GM19467 (cell line): ENCODE measurements around the gene IL1RAP.

Source experiments
- ATAC-seq: cut with Tn5 transposase; IDR thresholded peaks from one replicate; pipeline ENCODE4 v1.9.1; 2021; ENCODE audit warnings: mild to moderate bottlenecking, moderate library complexity; ENCODE audit not compliant: unreplicated experiment

Gene IL1RAP

DNA sequence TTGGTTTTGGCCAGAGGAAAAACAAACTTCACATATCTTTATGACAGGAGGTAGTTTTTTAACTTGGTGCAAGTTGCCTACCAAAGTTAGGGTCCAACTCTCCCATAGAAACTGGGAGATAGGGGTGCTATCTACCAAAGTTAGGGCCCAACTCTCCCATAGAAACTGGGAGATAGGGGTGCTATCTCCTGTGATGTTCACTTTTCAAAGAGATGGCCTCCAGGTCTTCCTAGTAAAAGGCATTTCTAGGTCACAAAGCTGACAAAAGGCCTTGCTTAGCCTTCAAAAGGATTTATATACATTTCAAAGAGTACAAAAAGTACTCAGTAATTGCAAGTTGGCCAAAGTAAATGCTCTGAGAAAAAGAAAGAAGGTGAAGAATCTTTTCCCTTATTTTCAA, 27.1 kb downstream of the IL1RAP start:
- no peak for ATAC-seq

DNA sequence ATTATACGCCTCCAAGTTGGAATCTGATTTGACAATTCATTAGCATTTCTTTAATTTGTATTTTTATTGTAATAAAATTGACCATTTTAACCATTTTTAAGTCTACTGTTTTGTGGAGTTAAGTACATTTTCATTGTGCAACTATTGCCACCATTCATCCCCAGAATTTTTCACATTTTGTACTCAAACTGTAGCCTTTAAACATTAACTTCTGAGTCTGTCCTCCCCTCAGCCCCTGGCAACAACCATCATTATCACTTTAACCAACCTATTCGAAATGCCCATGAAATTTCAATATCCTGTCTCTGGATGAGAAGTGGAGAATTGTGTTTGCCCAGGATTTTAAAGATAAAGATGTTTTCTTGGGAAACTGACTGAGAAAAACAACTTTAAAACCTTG, 27.7 kb downstream of the IL1RAP start:
- no peak for ATAC-seq

DNA sequence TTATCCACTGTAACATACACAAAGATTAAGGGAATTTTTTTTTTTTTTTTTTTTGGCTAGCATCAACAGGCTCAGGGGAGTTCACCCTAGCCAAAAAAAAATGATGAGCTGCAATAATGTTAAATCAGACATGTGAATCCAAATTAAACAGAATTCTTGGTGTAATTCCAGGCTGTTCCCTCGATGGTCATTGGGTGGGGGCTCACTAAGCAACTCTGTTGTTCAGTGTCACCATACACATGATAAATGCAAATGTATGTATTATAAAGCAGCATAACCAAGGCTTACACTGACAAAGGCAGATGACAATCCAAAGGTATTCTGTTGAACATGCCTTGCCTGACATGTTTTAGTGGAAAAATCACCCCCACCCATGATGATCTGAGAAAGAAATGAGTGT, 29.0 kb downstream of the IL1RAP start:
- no peak for ATAC-seq

DNA sequence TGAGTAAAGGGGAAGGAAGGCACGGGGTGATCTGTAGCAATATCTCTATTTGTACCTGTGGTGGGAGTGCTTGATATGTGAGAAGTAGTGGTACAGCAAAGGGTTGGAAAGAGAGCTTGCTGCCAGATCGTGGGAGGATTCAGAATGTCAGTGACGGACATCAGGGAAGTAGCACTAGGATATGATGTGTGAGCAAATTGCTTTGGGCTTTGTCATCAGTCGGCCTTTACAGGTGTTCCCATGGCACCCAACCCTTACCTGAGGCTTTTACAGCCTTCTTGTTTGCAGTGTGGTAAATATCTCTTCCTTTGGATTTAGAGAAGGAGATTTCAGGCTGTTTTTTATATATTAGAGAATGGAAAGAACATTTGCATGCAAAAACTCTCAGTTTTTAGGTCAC, 29.8 kb downstream of the IL1RAP start:
- ATAC-seq: no peak

DNA sequence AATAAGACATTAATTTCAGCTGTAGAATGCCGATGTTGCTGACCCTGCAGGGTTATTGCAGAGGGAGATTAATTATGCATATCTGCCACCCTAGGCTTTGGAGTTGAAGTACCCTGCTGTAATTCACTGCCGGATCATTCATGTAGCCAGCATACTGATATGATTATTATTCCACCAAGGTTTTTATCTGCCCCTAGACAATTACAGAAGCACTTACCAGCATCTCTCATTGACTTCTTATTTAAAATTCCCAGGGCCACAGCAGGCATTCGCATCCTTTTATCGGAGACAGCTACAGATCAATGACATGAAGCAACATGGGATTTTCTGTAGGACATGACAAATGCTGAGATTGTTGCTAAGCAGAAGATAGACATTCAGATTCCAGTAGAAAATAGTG, 31.3 kb downstream of the IL1RAP start:
- ATAC-seq: no peak

DNA sequence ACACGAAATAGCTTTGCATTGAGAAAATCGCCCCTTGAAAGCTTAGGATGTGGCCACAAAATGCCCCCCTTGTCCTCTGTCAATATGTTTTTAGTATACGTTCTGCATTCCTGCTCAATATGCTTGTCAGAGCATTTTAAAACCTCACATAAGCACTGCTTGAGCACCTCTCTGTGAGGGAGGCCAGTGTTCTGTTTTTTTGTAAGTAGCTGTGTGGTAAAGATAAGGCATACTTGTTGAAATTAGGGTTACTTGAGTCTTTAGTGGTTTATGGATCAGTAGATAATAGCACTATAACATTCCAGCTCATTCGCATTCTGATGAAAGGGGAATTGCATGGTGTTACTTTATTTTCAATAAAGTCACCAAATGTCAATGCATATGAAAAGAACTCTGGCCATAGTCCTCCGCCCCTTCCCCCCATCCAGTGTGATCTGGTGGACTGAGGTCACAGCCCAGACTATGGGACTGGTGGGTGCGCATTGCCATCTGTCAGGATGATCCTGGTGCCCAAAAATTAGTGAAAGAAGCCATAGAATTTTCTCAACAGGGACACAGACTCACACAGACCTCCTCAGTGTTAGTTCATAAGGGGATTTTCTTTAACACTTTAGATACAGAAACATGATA, 33.1 kb downstream of the IL1RAP start:
- ATAC-seq: no peak

DNA sequence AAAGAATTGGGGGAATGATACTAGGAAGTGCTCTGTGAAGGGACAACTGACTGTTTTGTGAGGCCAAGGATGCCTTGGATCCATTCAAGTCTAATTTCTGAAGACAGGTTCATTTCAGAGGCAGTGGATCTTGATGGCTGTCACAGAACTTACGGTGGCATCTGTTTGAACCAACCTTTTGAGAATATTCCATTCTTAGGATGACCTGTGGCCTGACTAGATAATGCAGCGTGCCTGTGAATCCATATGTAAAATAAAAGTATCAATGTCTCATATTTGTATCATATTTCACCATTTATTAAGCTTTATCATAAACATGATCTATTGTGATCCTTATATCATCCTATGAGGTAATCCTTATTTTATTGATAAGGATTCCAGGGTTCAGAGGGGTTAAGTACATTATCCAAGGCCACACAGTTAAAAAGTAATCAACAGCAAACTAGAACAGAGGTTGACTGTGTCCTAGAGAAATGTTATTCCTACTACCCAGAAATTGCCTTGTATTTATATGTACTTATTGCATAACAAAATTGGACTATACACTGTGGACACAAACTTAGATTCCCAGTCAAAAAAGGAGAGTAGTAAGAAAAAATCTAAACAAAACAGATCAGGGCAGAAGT, 34.3 kb downstream of the IL1RAP start:
- ATAC-seq: no peak

DNA sequence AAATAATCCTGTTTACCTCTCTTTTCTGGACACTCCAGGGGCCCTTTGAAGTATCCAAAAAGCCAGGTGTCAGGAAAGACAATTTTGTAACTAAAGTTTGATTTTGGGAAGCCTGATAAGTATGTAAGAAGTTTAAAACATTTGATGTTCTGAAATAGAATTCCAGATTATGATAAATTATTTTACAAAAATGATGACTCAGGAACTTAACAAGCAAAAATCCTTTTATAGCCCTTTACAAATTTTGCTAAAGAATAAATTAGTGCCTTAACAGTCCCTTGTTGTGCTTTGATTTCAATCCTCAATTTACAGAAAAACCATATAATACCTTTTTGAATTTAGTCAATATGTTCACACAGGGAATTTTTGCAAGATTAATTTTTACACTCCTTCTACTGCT, 38.1 kb downstream of the IL1RAP start:
- no peak for ATAC-seq

DNA sequence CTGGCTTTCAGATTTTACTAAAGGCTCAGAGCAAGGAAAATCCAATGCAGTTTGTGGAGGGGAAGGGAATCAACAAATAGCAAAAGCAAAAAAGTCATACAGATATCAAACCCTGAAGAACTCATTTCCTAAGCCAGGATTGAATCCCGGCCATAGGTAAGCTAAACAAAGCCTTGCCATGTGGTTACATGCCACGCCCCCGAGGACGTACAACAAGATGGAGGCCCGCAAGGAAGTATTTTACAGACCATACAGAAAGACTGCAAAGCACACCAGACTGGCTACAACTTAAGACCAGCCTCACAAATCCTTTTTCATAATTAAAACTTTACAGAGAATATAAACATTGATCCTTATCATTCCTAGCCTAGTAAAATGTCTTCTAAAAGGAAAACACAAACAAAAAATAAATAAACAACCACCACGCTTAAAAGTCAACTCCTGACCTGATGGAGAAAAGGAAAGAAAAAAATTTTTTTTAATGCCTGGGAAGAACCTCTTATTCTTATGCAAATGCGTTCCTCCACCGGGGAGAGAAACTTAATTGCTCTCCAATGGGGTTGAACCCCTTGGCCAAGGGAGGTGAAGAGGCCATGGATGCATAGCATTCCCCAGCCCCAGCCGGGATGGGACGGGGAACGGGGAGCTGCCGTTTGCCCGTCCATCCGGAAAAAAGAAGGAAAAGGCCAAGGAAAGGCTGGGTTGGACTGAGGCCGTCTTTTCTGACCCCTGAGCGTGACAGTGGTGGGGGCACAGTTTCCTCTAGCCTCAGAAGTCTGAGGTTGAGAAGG, 39.3 kb downstream of the IL1RAP start:
- no peak for ATAC-seq

DNA sequence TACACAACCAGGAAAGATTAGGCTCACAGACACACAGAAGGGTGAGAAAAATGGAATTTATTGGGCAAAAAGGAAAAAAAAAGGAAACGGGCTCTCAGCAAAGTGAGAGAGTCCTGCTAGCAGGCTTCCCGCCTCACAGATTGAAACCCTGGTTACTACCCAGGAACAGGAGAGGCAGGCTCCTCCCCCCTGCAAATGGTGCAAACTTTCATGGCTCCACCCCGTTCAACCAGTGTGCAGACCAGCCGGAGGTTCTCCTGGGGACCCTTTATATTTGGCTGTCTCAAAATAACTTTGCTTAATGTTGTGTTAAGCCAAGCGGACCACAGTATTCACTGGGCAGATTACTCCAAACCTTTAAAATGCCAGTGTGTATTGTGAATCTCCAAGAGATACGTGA, 40.3 kb downstream of the IL1RAP start:
- no peak for ATAC-seq

DNA sequence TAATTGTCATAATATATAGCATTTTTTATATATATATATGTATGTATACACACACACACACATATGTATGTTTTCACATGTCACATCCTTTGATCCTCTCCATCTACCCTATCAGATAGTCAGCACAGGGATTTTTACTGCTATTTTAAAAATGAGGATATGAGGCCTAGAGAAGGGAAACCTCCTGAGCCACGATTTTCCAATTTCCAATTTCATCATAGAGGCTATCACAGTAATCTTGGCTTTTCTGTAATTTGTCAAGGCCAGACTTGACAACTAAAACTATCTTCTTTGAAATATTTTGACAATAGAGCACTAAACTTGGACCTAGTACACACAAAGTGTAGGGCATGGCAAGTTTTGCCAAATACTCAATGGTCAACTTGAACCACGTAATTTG, 42.5 kb downstream of the IL1RAP start:
- no peak for ATAC-seq

DNA sequence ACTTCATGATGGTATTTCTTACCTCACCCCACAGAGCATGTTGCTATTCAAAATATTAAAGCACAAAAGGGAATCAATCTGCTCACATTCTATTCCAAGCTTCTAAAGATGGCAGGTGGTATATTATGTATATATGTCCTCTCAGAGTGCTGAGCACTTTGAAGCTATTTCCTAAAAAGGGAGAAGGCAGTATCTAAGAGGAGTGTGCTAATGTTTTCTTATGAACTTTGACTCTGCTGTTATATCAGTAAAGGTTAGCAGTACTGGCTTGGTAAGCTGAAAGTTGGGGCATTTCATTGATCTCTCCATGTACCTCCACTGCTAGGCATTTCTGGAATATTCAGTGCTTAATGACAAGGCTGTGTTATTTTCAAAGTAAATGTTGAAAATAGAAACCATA, 43.4 kb downstream of the IL1RAP start:
- ATAC-seq: no peak

DNA sequence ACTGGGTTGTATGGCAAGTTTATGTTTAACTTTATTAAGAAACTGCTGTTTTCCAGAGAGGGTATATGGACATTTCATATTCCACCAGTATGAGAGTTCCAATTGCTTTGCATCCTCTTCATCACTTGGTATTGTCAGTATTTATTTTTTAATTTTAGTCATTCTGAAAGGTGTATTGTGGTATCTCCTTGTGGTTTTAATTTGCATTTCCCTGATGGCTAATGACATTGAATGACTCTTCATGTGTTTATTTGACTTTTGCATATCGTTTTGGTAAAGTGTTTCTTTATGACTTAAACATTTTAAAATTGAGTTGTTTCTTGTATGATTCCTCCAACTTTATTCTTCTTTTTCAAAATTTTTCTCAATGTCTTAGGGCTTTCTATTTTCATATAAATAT, 44.4 kb downstream of the IL1RAP start:
- no peak for ATAC-seq

DNA sequence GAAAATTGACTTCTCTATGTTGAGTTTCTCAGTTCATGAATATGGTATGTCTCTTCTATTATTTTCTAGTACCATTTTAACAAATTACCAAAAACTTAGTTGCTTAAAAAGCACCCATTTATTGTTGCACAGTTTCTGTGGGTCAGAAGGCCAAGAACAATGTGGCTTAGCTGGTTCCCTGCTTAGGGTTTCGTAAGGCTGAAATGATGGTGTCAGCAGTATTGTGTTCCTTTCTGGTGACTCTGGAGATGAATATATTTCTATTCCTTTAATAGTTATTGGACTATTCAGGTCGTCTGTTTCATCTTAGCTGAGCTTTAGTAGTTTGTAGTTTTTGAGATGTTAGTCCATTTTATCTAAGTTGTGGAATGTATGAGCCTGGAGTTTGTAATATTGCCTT, 44.9 kb downstream of the IL1RAP start:
- ATAC-seq: no peak

DNA sequence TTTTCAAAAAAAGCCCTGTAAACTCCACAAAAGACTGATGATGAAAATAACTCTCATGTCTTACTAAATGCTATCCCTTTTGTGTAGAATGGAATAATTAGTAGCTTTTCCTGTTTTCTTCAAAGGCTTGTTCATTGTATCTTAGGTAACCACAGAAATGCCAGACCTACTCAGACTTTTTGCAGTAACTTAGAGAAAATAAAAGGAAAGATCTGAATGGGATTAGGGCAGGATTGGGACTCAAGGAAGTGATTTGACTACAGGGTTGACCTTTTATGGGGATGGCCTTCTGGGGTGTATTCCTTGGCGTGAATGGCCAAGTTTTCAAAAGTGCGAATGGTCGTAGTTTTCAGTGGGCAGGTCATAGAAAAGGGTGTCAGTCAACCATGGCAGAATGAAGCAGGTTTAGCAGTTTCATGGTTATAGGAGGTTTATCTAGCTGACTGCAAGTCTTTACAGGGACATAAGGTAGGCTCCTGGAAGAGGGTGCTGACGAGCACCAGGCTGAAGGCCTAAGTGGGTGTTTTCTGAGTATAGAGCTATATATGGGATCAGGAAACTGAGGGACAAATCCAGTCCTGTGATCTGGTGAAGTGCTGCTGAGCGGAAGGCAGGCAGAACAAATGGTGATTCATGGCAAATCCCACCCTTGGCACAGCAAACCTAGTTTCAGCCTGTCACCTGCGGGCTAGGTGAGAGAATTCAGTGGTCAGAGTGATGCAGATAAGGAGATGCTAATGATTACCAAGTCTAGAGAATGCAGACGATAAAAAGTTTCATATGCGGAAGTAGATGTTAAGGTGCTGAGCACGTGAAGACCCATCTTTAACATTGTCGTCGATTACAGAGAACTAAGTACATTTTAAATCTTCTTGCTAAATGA, 46.4 kb downstream of the IL1RAP start:
- no peak for ATAC-seq

DNA sequence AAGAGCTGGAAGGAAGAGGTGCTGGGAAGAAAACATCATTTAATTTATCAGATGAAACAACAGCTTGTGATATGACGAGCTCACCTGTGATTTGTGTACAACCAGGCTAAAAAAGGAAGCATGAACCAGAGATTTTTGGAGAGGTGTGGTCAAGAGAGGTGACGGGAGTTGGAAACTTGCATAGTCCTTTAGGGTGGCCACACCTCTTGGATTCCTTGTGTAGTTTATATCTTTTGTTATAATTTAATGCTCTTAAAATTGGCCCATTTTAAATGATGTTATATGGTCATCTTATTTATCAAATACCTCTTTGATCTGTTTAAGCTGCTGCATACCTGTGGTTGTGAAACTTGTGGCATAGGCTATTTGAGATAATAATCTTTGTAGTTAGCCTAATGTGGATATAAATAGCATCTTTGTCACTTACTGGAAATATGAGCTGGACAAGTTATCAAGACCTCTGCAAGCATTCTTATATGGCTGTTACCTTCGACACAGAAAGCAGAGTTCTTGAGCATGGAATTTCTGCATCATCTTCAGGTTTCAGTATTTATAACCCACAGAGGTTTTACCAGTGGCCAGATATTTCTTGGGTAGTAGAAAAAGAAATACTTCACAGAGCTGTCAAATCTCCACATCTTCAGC, 49.1 kb downstream of the IL1RAP start:
- no peak for ATAC-seq

DNA sequence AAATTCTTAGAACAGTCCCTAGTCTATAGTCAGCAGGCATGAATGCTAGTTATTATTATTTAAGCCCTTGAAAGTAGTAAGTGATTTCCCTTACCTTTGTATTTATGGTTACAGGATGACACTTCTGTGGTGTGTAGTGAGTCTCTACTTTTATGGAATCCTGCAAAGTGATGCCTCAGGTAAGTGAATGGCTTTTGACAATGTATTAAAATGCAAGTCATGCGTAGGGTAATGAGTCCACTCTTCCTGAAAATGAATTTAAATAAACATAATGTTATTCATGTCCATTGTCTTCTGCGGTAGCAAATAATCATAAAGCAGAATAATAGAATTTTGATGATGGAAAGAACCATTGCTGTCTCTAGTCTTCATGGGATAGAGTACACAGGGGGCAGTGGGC, 50.3 kb downstream of the IL1RAP start:
- no peak for ATAC-seq

DNA sequence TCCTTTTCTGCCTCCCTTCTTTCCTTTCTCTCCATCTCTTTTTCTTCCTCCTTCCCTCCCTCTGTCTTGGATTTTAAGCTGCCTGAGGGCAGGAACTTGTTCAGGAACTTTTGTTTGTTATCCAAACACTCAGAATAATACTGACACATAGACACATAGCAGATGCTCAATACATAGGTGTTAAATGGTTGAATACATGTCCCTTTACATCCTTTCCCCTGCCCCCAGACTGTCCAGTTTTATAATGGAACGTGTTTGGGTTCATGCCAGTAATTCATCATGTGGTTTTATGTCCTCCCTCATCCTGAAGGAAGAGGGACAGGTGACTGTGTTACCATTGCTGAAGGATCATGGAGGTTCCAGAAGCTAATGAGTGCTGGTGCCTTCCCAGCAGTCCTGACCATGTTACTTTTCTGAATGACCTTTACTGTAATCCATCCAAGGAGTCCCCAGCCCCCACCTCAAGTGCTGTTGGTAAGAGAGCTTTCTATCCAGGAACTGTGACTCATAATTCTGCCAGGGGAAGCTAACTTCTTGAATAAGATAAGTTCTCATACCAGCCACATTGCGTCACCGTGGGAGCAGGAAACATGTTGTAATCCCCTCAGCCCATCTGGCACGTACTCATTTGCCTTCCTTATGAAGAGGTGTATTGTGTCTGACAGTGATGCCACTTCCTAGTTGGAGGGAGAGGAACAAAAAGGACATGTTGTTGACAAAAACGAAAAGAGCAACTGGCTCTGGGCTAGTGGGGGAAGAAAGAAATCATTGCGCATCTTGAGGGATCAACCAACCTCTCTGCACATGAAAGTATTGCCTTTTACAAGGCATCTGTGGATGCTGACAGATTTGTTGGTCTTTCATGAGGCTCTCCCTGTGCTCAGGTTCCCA, 52.4 kb downstream of the IL1RAP start:
- ATAC-seq: no peak

DNA sequence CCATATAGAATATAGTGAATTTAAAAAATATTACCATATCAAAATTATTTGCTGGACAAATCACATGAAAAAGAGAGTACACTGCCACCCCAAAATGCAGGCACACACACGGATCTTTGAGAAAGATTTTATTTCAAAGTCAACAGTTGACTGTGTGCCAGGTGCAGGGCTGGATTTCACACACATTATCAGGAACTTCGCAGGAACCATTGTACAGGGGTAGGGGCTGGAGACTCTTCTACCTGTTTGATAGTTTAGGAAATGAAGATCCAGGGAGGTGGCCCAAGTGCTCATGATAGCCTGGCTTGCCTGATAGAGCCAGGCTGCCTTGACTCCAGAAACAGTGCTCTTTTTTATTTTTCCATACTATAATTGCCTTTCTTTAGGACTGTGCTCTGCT, 54.2 kb downstream of the IL1RAP start:
- no peak for ATAC-seq

DNA sequence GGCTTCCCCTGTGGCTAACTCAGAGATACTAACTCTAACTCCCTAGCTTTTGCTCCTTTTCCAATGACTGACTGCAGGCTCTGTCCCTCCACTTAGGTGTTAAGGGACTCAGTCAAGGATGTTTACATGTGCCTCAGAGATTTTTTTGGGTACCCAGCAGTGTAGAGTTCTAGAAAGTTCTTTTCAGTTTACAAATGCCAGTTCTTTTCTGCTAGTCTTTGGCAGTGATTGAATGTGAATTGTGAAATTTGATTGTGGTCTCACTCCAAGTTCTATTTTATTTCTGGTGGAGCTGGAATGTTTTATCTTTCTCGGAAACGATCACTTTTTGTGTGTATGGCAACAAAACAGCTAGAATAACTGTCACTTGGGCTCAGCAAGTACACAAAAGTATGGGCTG, 60.6 kb downstream of the IL1RAP start:
- no peak for ATAC-seq
